ENCODE data around the gene ZBTB34. TPM values are rescaled to one million over a fixed set of nuclear protein-coding genes. Genes with fewer than 3 reads are reported as not detected.

The ZBTB34 gene
- polyA plus RNA-seq, 3 donors, result 3.2 to 15.3 (median 3.6) TPM

- intact Hi-C loops (cut with micrococcal nuclease), result no loop called here
- no peak for TF ChIP-seq CTCF (IDR thresholded peaks at IDR 0.05)
- H3K4me2 ChIP-seq (replicated peaks; ENCODE audit: extremely low read depth, low read length, poor library complexity, severe bottlenecking), result no peak overlapping the region
- Mint-ChIP-seq H3K27ac (no peak overlapping the region), H3K9me3 (peaks cover 0 to 2% (median 0%) of the 10 kb centered on the region in 7 donors), H3K27me3 (ENCODE audit: low read depth in 3 of 3) (peaks cover 2 to 5% (median 4%) of the 10 kb centered on the region in 3 donors), H3K36me3 (no peaks in the 10 kb centered on the region), H3K4me1 (peaks cover 11% of the 10 kb centered on the region), H3K4me3 (no peak overlapping the region)
- no peak for DNase-seq
- peaks cover 13% of the 10 kb centered on the region in 2 donors for H3K4me1 ChIP-seq (ENCODE audit: control insufficient read depth in 1 of 2, insufficient read depth in 2 of 2, low read length in 2 of 2)
- H3K9ac ChIP-seq (ENCODE audit: insufficient read depth, low read length, poor library complexity, severe bottlenecking), result no peak overlapping the region
- 90% methylated on average over 2 of the region's 6 CpGs for WGBS (ENCODE audit: insufficient coverage)
- H2AFZ ChIP-seq (ENCODE audit: insufficient read depth, low read depth, low read length, poor library complexity, severe bottlenecking), result no peak overlapping the region
- H4K20me1 ChIP-seq (ENCODE audit: insufficient read depth, low read length), result peaks cover 2% of the 10 kb centered on the region
- no peaks in the 10 kb centered on the region for H3K9me3 ChIP-seq (replicated peaks in 1 of 2; ENCODE audit: control insufficient read depth in 1 of 2, insufficient read depth in 1 of 2, low read length in 2 of 2)
- H3K4me3 ChIP-seq (replicated peaks in 1 of 3; ENCODE audit: low read depth in 2 of 3, low read length in 3 of 3), result no peak overlapping the region
- H3K27ac ChIP-seq (ENCODE audit: low read depth in 1 of 2, low read length in 2 of 2), result no peak overlapping the region
- no peaks in the 10 kb centered on the region for H3K27me3 ChIP-seq (ENCODE audit: control insufficient read depth in 2 of 2, insufficient read depth in 2 of 2, low read length in 2 of 2)
- H3K36me3 ChIP-seq (replicated peaks in 1 of 2; ENCODE audit: control insufficient read depth in 1 of 2, insufficient read depth in 2 of 2, low read length in 2 of 2), result no peaks in the 10 kb centered on the region
- peaks cover 15% of the 10 kb centered on the region for H3K79me2 ChIP-seq (ENCODE audit: insufficient read depth, low read length)
These were observed 4.0 kb upstream of the ZBTB34 start for GRCh38 chr9:126856326-126856877.

- no peak for DNase-seq
- peaks cover 2 to 5% (median 4%) of the 10 kb centered on the region in 3 donors for H3K27me3 Mint-ChIP-seq (ENCODE audit: low read depth in 3 of 3)
- Histone ChIP-seq H3K27ac (ENCODE audit: low read depth in 1 of 2, low read length in 2 of 2) (no peak overlapping the region), H2AFZ (ENCODE audit: insufficient read depth, low read depth, low read length, poor library complexity, severe bottlenecking) (no peak overlapping the region), H4K20me1 (ENCODE audit: insufficient read depth, low read length) (peaks cover 12% of the 10 kb centered on the region), H3K9me3 (replicated peaks in 1 of 2; ENCODE audit: control insufficient read depth in 1 of 2, insufficient read depth in 1 of 2, low read length in 2 of 2) (no peaks in the 10 kb centered on the region), H3K4me1 (ENCODE audit: control insufficient read depth in 1 of 2, insufficient read depth in 2 of 2, low read length in 2 of 2) (peaks cover 23% of the 10 kb centered on the region in 2 donors), H3K4me2 (replicated peaks; ENCODE audit: extremely low read depth, low read length, poor library complexity, severe bottlenecking) (no peak overlapping the region), H3K27me3 (ENCODE audit: control insufficient read depth in 2 of 2, insufficient read depth in 2 of 2, low read length in 2 of 2) (no peaks in the 10 kb centered on the region), H3K36me3 (replicated peaks in 1 of 2; ENCODE audit: control insufficient read depth in 1 of 2, insufficient read depth in 2 of 2, low read length in 2 of 2) (no peaks in the 10 kb centered on the region), H3K9ac (ENCODE audit: insufficient read depth, low read length, poor library complexity, severe bottlenecking) (no peak overlapping the region), H3K79me2 (ENCODE audit: insufficient read depth, low read length) (peaks cover 22% of the 10 kb centered on the region), H3K4me3 (replicated peaks in 1 of 3; ENCODE audit: low read depth in 2 of 3, low read length in 3 of 3) (no peak overlapping the region)
- TF ChIP-seq CTCF (IDR thresholded peaks at IDR 0.05), result no peak
- peaks cover 0 to 2% (median 0%) of the 10 kb centered on the region in 7 donors for H3K9me3 Mint-ChIP-seq
- intact Hi-C loops (cut with micrococcal nuclease), result no loop called here
- no peak overlapping the region for H3K27ac Mint-ChIP-seq
- no peaks in the 10 kb centered on the region for H3K36me3 Mint-ChIP-seq
- WGBS (ENCODE audit: insufficient coverage), result 100% methylated on average over 3 of the region's 8 CpGs
- H3K4me3 Mint-ChIP-seq, result no peak overlapping the region
- peaks cover 21% of the 10 kb centered on the region for H3K4me1 Mint-ChIP-seq
These were observed 3.0 kb upstream of the ZBTB34 start for GRCh38 chr9:126857261-126857960.
